Measurements from ENCODE around the gene HNRNPA0.
"Not testable (repeated sequence)": the region's sequence is repeated elsewhere in the genome, so short reads cannot be mapped to it uniquely, and the experiment has no call there.

The HNRNPA0 gene

DNA sequence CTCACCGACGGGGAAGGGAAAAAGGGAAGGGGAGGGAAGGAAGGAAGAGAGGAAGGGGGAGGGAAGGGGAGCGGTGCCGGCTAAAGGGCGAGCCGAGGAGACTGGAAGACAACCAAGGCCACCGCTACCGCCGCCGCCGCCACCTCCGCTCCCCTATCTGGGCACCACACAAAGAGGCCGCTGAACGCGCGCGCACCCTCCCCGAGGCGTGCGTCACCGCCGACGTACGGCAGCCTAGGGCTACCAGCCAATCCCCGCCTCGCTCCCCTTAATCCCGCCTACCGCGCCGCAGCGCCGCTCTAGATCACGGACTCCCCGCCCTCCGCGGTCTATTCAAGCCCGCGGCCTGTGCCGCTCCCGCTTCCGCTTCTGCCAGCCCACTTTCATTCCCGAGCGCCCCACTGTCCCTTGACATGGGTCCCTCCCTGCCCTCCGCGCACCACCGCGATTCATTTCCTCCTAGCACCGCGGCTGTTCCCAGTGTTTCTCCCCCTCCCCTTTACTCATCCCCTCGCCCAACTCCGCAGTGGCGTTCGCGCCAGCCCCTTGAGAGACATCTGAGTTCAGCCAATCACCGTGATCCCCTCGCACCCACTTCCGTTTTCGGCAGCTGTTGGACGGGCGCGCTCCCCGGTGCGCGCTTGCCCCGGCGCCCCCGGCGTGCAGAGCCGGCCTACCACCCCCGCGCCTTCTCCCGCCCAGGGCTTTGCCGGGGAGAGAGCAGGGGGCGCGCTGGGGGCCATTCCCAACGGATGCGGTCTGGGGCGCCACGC, at the start of gene HNRNPA0:
TSS of gene HNRNPA0 (minus strand) at position 176 of the 773 bp plus-strand sequence. CDS start 297 bp downstream, outside the sequence.
- H3K4me1 ChIP-seq (ENCODE audit: control insufficient read depth, insufficient read depth, low read length), result peaks cover 9% of the 10 kb centered on the region
- no peaks in the 10 kb centered on the region for H3K36me3 ChIP-seq (ENCODE audit: control insufficient read depth, insufficient read depth, low read length)
- H3K4me3 ChIP-seq (ENCODE audit: low read depth, low read length), result peak within 1 kb of the TSS; percentile 92
- H3K9ac ChIP-seq (ENCODE audit: low read depth, low read length), result peak within 1 kb of the TSS; percentile 99
- H3K27me3 ChIP-seq (ENCODE audit: control insufficient read depth, insufficient read depth, low read length), result no peaks in the 10 kb centered on the region
- no peaks in the 10 kb centered on the region for H3K9me3 ChIP-seq (ENCODE audit: control insufficient read depth, insufficient read depth, low read length)

DNA sequence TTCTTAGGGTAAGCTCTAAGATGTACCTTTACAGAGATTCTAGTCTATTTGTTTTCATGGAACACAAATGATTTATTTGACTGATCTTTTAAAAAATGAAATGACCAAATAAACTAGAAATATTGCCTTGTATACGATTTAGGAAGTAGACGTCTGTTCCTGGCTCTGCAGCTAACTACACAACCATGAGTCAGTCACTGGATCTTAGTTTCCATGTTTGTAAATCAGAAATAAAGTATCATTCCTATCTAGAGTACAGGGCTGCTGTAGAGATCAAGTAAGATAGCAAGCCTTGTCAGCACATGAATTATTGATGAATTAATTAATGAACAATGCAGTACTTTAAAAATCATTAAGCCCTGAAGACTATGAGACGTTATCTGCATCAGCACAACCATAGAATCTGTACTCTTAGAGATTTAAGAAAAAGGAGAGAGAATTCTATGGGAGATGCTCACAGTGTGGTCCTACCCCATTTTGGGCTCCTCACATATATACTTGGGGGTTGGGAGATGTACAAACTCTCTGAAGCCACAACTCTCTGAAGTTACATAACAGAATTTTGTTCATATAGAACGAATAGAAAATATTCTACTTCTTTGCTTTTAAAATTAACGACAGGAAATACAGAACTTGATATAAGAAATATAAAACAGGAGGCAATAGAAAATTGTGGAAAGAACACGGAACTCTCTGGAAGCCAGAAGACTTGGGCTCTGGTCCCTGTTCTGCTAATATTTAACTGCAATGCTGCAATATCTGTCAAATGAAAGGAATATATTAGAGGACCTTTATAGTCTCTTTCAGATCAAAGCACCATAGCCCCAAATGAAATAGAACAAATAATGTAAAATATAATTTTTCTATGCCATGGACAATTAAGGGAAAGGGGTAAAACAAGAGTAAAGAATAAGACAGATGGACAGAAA, 48.4 kb upstream of the HNRNPA0 start:
- Histone ChIP-seq H3K27me3 (ENCODE audit: control insufficient read depth, insufficient read depth, low read length) (no peaks in the 10 kb centered on the region), H3K9me3 (ENCODE audit: control insufficient read depth, insufficient read depth, low read length) (no peaks in the 10 kb centered on the region), H3K4me1 (ENCODE audit: control insufficient read depth, insufficient read depth, low read length) (no peaks in the 10 kb centered on the region), H3K36me3 (ENCODE audit: control insufficient read depth, insufficient read depth, low read length) (no peaks in the 10 kb centered on the region), H3K9ac (ENCODE audit: low read depth, low read length) (no peak overlapping the region), H3K4me3 (ENCODE audit: low read depth, low read length) (no peak overlapping the region)

DNA sequence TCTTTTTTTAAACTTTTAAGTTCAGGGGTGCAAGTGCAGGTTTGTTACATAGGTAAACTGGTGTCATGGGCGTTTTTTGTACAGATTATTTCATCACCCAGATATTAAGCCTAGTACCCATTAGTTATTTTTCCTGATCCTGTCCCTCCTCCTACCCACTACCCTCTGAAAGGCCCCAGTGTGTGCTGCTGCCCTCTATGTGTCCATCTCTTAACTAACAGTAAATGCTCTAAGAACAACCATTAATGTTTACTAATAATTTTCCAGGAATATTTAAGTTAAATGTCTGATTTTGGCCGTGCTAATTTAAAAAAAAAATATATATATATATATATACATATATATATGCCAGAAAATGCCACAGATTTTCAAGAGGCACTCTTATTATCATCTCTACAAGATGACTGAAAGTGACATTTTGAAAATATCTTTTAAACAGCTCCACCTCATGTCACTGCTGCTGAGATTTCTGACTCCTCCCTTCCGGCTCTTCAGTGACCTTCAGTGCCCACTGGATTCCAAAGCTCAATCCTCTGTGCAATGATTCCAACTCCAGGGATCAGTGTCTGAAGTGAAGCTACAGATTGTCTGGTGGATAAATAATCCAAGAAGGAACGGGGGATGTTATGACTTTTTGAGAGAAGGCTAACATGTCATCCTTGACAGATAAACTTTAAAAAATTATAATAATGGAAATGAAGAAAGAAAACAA, 46.7 kb upstream of the HNRNPA0 start:
- Histone ChIP-seq H3K9me3 (ENCODE audit: control insufficient read depth, insufficient read depth, low read length) (no peaks in the 10 kb centered on the region), H3K36me3 (ENCODE audit: control insufficient read depth, insufficient read depth, low read length) (no peaks in the 10 kb centered on the region)

DNA sequence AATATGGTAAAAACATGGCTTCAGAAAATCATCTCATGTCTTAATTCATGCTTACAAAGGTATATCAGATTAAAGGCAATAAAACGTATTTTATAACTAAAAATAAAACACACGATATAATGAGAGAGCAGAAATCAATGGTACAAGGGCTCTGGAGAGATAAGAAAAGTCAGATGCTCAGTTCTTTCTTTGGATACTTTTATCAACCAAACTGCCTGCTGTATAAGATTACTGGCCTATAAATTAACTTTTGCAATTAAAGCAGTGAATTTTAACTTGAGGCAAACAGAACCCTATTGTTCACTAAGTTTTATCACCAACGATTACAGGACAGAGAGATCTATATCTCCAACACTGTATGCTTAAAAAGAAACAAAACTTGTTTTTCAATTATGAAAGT, 42.1 kb upstream of the HNRNPA0 start:
- H3K27me3 ChIP-seq (ENCODE audit: control insufficient read depth, insufficient read depth, low read length), result no peaks in the 10 kb centered on the region
- H3K9ac ChIP-seq (ENCODE audit: low read depth, low read length), result no peak overlapping the region
- H3K9me3 ChIP-seq (ENCODE audit: control insufficient read depth, insufficient read depth, low read length), result no peaks in the 10 kb centered on the region
- no peaks in the 10 kb centered on the region for H3K36me3 ChIP-seq (ENCODE audit: control insufficient read depth, insufficient read depth, low read length)
- no peak overlapping the region for H3K4me3 ChIP-seq (ENCODE audit: low read depth, low read length)
- H3K4me1 ChIP-seq (ENCODE audit: control insufficient read depth, insufficient read depth, low read length), result no peaks in the 10 kb centered on the region

More for the DNA sequence above, 46.7 kb upstream of the HNRNPA0 start:
- Histone ChIP-seq H3K9ac (ENCODE audit: low read depth, low read length) (no peak overlapping the region), H3K4me3 (ENCODE audit: low read depth, low read length) (no peak overlapping the region), H3K27me3 (ENCODE audit: control insufficient read depth, insufficient read depth, low read length) (no peaks in the 10 kb centered on the region), H3K4me1 (ENCODE audit: control insufficient read depth, insufficient read depth, low read length) (no peaks in the 10 kb centered on the region)

DNA sequence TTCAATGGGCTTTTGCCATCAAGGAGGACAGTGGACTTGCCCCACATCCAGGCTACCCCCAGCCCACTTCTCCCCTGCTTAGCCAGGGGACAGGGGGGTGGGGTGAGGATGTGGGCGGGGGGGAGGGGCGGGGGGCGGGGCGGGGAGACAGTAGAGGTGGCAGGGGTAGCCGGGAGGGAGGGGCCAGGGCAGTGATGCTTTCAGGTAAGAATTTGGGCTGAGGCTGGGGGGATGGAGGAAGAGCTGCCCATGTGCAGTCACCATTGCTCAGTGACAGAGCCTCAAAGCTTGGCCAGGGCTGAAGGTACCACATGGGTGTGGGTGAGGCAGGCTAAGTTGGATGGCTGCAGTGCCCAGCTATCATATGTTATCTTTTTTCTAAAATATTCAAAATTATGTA, 40.7 kb upstream of the HNRNPA0 start:
- Histone ChIP-seq H3K4me1 (ENCODE audit: control insufficient read depth, insufficient read depth, low read length) (no peaks in the 10 kb centered on the region), H3K9ac (ENCODE audit: low read depth, low read length) (no peak overlapping the region), H3K9me3 (ENCODE audit: control insufficient read depth, insufficient read depth, low read length) (no peaks in the 10 kb centered on the region), H3K36me3 (ENCODE audit: control insufficient read depth, insufficient read depth, low read length) (no peaks in the 10 kb centered on the region), H3K27me3 (ENCODE audit: control insufficient read depth, insufficient read depth, low read length) (no peaks in the 10 kb centered on the region), H3K4me3 (ENCODE audit: low read depth, low read length) (no peak overlapping the region)

DNA sequence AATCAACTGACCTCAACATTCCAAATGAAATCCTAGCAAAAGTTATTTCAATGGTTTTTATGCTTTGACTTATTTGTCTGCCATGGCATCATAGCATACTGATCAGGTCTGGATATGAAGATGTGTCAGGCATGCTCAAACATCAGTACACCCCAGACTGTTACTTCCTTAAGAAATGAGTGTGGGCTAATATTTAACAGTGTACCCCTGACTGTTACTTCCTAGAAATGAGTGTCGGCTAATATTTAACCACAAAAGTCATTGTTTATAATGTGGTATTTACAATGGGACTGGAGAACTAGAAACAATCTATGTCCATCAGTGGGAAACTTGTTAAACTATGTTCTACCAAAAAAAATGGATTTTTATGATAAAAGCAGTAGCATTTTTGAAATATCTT, 38.1 kb upstream of the HNRNPA0 start:
- Histone ChIP-seq H3K4me1 (ENCODE audit: control insufficient read depth, insufficient read depth, low read length) (no peaks in the 10 kb centered on the region), H3K9ac (ENCODE audit: low read depth, low read length) (no peak overlapping the region), H3K36me3 (ENCODE audit: control insufficient read depth, insufficient read depth, low read length) (no peaks in the 10 kb centered on the region), H3K4me3 (ENCODE audit: low read depth, low read length) (no peak overlapping the region), H3K9me3 (ENCODE audit: control insufficient read depth, insufficient read depth, low read length) (no peaks in the 10 kb centered on the region), H3K27me3 (ENCODE audit: control insufficient read depth, insufficient read depth, low read length) (no peaks in the 10 kb centered on the region)

DNA sequence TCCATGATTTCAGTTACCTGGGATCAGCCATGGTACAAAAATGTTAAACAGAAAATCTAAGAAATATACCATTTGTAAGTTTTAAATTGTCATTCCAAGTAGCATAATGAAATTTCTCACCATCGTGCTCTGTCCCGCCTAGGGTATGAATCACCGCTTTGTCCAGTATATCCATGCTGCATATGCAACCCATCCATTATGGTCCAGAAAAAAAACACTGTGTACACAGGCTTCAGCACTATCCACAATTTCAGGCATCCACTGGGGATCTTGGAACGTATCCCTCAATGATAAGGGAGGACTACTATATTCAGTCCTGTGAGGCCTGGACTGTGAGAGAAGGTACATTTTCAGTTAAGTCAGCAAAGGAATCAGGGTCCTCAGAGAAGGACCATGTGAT, 37.6 kb upstream of the HNRNPA0 start:
- H3K9me3 ChIP-seq (ENCODE audit: control insufficient read depth, insufficient read depth, low read length), result no peaks in the 10 kb centered on the region
- H3K9ac ChIP-seq (ENCODE audit: low read depth, low read length), result no peak overlapping the region
- H3K4me3 ChIP-seq (ENCODE audit: low read depth, low read length), result no peak overlapping the region
- H3K36me3 ChIP-seq (ENCODE audit: control insufficient read depth, insufficient read depth, low read length), result no peaks in the 10 kb centered on the region
- H3K4me1 ChIP-seq (ENCODE audit: control insufficient read depth, insufficient read depth, low read length), result no peaks in the 10 kb centered on the region
- no peaks in the 10 kb centered on the region for H3K27me3 ChIP-seq (ENCODE audit: control insufficient read depth, insufficient read depth, low read length)

DNA sequence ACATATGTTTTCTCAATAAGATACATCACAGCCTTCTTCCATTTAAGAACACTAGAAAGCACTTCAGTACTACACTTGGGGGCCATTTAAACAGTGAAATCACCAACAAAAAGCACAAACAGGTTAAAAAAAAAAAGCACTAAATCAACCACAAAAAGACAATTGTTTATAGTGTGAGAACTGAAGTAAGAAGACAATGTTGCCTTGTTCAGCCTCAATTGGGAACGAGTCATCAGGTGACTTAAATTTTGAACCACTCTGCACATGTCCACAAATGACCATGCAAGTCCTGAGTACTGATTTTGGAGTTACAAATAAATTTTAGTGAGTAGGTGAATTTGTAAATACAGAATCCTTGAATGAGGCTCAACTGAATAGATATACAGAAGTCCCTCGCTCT, 37.2 kb upstream of the HNRNPA0 start:
- no peak overlapping the region for H3K9ac ChIP-seq (ENCODE audit: low read depth, low read length)
- no peaks in the 10 kb centered on the region for H3K4me1 ChIP-seq (ENCODE audit: control insufficient read depth, insufficient read depth, low read length)
- no peaks in the 10 kb centered on the region for H3K36me3 ChIP-seq (ENCODE audit: control insufficient read depth, insufficient read depth, low read length)
- no peaks in the 10 kb centered on the region for H3K27me3 ChIP-seq (ENCODE audit: control insufficient read depth, insufficient read depth, low read length)
- H3K9me3 ChIP-seq (ENCODE audit: control insufficient read depth, insufficient read depth, low read length), result no peaks in the 10 kb centered on the region
- no peak overlapping the region for H3K4me3 ChIP-seq (ENCODE audit: low read depth, low read length)

DNA sequence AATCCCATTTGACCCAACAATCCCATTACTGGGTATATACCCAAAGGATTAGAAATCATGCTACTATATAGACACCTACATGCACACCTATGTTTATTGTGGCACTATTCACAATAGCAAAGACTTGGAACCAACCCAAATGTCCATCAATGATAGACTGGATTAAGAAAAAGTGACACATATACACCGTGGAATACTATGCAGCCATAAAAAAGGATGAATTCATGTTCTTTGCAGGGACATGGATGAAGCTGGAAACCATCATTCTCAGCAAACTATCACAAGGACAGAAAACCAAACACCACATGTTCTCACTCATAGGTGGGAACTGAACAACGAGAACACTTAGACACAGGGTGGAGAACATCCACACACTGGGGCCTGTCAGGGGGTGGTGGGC, 34.4 kb upstream of the HNRNPA0 start:
- H3K36me3 ChIP-seq (ENCODE audit: control insufficient read depth, insufficient read depth, low read length); H3K4me3 ChIP-seq (ENCODE audit: low read depth, low read length); H3K9me3 ChIP-seq (ENCODE audit: control insufficient read depth, insufficient read depth, low read length); H3K4me1 ChIP-seq (ENCODE audit: control insufficient read depth, insufficient read depth, low read length); H3K9ac ChIP-seq (ENCODE audit: low read depth, low read length); H3K27me3 ChIP-seq (ENCODE audit: control insufficient read depth, insufficient read depth, low read length): not testable (repeated sequence)

DNA sequence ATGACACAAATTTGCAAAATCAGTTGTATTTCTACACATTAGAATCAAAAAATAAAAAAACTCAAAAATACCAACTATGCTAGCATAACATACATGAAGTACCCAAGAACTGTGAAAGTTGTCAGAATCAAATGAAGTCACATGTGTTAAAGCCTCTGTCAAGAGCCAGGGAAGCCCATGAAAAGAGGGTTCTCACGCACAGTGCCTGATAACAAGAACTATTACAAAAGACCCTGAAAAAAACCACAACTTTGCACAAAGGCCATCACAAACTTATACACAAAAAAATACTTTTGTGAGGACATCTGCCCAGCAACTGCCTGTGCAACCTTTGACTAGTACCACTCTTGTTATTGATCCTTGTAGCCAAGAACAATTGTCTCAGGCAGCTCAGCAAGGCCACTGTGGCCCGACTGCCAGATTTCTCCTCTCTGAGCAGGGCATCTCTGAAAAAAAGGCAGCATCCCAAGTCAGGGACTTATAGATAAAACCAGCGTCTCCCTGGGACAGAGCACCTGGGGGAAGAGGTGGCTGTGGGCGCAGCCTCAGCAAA, 28.9 kb upstream of the HNRNPA0 start:
- no peak overlapping the region for H3K9ac ChIP-seq (ENCODE audit: low read depth, low read length)
- no peaks in the 10 kb centered on the region for H3K36me3 ChIP-seq (ENCODE audit: control insufficient read depth, insufficient read depth, low read length)
- H3K4me1 ChIP-seq (ENCODE audit: control insufficient read depth, insufficient read depth, low read length), result no peaks in the 10 kb centered on the region
- no peak overlapping the region for H3K4me3 ChIP-seq (ENCODE audit: low read depth, low read length)
- no peaks in the 10 kb centered on the region for H3K27me3 ChIP-seq (ENCODE audit: control insufficient read depth, insufficient read depth, low read length)
- H3K9me3 ChIP-seq (ENCODE audit: control insufficient read depth, insufficient read depth, low read length), result no peaks in the 10 kb centered on the region

DNA sequence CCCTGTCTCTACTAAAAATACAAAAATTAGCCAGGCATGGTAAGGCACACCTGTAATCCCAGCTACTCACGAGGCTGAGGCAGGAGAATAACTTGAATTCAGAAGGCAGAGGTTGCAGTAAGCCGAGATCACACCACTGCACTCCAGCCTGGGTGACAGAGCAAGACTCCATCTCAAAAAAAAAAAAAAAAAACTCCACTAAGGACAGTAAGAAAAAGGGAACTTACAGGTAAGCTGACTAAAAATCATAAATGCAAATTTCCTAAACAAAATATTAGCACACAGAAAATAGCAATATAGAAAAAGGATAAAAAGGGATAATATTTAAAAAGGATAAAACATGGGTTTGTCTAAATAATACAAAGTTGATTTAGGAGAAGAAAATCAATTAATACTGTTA, 27.9 kb upstream of the HNRNPA0 start:
- H3K27me3 ChIP-seq (ENCODE audit: control insufficient read depth, insufficient read depth, low read length), result no peaks in the 10 kb centered on the region
- H3K4me1 ChIP-seq (ENCODE audit: control insufficient read depth, insufficient read depth, low read length), result no peaks in the 10 kb centered on the region
- H3K9me3 ChIP-seq (ENCODE audit: control insufficient read depth, insufficient read depth, low read length), result no peaks in the 10 kb centered on the region
- H3K36me3 ChIP-seq (ENCODE audit: control insufficient read depth, insufficient read depth, low read length), result no peaks in the 10 kb centered on the region
- no peak overlapping the region for H3K4me3 ChIP-seq (ENCODE audit: low read depth, low read length)
- H3K9ac ChIP-seq (ENCODE audit: low read depth, low read length), result no peak overlapping the region

Measured in iPS-15b (cell line).